GM21360 (cell line): Measurements from ENCODE around the gene ST3GAL6.

Experiments
- ATAC-seq: cut with Tn5 transposase; IDR thresholded peaks from one replicate; pipeline ENCODE4 v1.9.1; 2021; ENCODE audit warnings: mild to moderate bottlenecking, moderate library complexity; ENCODE audit not compliant: unreplicated experiment

ST3GAL6 gene, protein sequence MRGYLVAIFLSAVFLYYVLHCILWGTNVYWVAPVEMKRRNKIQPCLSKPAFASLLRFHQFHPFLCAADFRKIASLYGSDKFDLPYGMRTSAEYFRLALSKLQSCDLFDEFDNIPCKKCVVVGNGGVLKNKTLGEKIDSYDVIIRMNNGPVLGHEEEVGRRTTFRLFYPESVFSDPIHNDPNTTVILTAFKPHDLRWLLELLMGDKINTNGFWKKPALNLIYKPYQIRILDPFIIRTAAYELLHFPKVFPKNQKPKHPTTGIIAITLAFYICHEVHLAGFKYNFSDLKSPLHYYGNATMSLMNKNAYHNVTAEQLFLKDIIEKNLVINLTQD

DNA sequence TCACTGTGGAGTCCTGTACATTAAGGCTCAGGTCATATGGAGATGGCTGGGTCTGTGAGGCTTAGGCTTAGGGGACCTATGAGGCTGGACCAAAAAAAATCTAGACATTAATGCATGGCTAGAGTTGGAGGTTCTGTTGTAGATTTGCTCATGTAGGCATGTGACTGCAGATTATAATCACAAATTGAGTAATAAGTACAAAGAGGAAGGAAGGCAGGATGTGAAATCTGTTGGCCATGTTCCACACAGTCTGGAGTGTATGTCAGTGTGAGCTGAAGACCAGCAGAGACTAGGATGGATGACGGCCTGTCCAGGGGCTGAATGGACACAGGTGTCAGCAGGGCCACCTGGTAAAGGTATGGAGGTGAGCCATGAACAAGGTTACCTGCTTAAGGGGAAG is at the start of gene ST3GAL6:
ST3GAL6 (plus strand) TSS at position 265 of the 400 bp plus-strand sequence. CDS start 5,101 bp downstream, outside the sequence.
- ATAC-seq: peak; percentile 48

DNA sequence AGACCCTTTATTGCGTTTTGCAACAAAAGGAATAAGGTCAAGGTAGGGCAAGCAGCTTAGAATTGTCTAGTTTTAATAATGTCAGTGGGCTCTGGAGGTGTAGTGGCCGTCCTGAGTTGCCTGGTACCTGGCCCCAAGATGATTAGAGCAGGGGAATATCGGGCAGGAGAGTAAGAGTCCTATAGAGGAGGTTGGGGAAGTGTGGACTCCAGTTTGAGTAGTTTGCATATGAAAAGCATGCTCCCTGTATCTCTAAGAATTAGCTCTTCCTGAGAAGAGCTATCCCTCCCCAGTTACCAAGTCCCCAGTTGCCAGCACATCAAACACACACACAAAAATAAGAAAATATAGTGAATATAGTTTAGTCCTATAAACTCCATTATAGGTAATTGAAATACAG is 49.2 kb upstream of the ST3GAL6 start:
- no peak for ATAC-seq

DNA sequence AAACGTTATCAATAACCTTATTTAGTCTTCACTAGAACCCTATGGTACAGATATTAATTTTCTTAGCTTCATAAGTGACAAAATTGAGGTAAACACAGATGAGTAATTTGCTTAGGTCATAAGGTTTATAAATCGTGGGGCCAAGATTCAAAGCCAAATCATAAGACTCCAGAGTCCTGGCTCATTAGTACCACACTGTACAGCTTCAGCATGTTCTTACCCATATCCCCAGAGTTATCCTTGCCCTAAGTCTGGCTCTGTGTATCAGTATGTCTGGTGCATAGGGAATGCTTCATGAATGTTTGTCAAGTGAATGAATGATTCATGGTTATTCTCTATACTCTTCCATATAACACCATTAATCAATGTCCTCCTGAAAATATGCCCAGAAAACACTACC is 45.6 kb upstream of the ST3GAL6 start:
- no peak for ATAC-seq

DNA sequence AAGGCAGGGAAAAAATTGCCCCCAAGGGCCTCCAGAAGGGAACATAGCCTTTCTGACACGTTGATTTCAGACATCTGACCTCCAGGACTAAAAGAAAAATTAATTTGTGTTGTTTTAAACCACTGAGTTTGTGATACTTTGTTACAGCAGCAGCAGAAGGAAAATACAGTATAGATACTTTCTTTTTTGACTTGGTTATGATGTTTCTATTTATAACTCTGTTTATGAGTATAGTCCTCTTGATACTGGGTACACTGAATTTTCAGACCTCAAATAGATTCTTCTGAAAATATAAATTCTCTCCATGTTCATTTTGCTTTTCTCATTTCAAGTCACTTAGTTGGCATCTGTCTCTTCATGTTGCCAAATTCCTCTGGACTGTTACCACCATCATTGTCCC is 44.4 kb upstream of the ST3GAL6 start:
- no peak for ATAC-seq

DNA sequence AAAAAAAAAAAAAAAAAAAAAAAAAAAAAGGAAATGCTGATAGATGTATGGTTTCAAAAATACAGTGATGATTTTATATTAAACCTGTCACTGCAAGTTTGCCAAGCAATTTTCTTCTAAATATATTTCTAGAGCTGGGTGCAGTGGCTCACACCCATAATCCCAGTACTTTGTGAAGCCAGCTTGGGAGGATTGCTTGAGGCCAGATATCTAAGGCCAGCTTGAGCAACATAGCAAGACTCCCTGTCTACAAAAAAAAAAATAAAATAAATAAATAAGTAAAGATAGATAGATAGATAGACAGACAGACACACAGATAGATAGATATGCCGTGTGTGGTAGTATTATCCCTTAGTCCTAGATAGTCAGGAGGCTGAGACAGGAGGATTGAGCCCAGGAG is 41.4 kb upstream of the ST3GAL6 start:
- no peak for ATAC-seq

DNA sequence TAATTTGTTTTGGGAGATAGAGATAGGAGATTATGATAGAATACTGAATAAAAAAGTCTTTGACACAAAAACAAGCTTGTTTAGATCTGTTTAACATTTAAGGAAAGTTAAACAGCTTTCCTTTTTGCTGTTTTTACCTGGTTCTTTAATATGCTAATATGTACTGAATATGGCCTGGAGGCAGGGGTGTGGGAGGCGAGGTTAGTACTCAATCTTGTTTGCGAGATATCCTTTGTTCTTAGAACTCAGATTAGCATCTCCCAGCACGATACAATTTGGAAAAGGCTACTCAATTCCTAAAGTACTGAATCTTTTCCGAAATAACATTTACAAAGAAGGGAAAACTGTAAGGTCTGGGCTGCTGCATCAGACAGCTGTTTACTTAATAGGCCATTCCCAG is 40.8 kb upstream of the ST3GAL6 start:
- no peak for ATAC-seq

DNA sequence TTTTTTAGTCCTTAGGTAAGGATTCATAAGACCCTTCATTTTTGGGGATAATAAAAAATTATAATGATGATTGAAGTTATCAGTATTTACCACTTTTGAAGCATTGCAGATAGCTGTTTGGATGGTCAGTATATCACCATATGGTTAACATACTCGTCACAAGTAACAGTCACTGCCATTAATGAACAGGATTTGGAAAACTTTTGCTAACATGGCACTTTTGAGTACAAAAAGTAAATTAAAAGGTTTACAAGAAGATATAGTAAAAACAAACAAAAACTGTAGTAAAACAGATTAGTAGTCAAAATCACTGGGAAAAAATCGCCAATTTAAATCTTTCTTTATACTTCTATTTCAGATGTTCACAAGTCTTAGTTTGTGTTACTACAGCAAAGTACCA is 37.8 kb upstream of the ST3GAL6 start:
- no peak for ATAC-seq

DNA sequence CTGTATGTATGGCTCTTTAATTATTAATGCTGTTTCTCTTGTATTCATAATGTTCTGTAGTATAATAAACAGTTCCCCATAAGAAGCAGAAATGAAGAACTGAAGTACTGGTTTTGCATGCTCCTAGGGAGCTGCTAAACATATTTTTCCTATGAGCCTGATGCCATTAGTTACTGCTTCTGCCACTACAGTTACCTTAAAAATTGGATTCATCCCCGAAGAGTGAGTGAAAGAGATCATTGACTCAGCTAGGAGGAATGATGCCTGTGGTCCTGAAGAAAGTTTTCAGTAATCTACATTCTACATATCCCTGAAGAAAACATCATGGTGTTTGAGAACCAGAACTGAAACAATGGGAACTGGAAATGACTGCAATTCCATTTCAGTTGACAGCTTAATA is 37.1 kb upstream of the ST3GAL6 start:
- ATAC-seq: no peak

DNA sequence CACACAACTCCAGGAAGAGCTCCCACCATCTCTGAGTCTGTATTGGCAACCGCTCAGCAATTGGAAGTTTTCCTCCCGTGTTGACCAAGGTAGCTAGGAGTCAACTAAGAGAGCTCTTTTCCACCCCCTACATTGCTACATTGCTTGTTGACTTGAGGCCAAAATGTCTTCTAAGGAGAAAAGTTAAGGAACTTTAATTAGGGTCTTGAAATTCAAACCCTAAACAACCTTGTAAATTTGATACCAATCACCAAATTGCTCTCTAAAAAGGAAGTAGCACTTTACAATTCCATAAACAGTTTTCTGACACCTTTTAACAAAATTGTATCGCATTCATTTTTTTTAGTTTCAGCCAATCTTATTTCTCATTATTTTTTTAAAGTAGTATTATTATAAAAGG is 35.5 kb upstream of the ST3GAL6 start:
- ATAC-seq: no peak

DNA sequence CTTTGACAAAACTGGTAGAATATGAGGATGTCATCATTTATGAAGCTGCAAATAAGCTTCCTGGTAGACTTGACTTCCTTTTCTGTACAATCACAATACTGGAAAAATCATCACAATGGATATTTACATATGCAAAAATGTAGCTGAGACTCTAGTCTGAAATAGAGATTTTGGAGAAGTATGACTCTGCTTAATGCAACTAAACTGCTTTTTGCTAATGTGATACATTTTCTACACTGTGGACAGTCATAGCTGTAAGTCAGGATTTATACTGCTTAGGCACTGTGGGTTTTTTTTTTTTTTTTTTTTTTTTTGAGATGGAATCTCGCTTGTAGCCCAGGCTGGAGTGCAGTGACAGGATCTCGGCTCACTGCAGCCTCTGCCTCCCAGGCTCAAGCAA is 34.5 kb upstream of the ST3GAL6 start:
- ATAC-seq: no peak

DNA sequence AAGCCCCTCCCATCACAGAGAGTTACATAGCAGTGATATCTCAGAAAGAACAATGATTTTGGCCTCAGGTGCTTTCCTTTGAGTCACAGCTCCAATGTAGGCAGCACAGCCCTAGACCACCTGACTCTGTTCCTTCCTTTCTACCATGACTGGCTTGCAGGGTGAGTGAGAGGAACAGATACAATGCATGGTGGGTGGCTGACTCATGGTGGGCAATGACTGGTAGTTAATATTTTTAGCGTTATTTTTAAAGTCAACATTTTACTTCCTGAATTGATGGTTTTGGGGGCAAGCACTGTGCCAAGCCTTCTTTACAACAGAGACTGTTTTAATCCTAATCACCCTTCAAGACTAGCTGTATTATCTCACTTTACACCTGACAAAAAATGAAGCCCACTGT is 32.8 kb upstream of the ST3GAL6 start:
- peak; percentile 49 for ATAC-seq

DNA sequence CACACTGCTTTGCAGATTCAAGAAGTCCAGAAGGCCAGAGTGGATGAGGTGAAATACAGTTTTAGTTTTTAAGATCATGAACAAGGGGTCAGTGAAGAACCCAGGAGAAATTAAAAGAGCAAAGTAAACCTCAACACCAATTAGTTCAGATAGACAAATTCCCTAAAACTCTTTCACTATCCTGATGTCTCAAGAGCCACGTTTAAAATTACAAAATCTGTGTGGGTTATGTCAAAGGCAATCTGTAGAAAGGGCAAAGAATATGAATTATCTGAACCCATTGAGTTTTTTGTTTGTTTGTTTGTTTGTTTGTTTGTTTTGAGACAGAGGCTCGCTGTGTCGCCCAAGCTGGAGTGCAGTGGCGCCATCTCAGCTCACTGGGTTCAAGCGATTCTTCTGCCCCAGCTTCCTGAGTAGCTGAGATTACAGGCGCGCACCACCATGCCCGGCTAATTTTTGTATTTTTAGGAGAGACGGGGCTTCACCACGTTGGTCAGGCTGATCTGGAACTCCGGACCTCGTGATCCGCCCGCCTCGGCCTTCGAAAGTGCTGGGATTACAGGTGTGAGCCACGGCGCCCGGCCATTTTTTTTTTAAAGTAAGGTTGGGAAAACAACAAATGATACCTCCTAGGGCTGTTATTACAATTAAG is 32.1 kb upstream of the ST3GAL6 start:
- ATAC-seq: no peak

DNA sequence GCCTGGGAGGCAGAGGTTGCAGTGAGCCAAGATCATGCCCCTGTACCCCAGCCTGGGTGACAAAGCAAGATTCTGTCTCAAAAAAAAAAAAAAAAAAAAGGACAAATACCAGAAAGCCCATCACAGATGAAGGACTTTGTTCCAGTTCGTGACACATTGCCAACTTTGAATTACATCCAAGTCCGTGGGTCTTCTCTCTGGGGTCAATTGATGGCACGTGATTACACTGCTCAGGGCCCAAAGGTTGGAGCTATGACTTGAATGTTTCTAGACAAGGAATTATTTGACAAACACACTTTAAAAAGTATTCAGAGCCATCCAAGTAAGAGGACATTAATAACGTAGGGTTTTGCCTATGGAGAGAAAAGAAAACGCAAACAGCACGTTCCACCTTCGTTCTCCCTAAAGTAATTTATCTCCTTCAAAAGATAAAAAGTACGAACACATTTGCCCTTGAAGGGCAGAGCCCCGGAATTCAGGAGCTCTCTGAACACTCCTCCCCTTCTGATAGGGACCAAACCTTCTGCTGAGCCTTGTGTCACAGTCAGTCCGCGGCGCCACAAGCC is 31.3 kb upstream of the ST3GAL6 start:
- peak; percentile 49 for ATAC-seq

DNA sequence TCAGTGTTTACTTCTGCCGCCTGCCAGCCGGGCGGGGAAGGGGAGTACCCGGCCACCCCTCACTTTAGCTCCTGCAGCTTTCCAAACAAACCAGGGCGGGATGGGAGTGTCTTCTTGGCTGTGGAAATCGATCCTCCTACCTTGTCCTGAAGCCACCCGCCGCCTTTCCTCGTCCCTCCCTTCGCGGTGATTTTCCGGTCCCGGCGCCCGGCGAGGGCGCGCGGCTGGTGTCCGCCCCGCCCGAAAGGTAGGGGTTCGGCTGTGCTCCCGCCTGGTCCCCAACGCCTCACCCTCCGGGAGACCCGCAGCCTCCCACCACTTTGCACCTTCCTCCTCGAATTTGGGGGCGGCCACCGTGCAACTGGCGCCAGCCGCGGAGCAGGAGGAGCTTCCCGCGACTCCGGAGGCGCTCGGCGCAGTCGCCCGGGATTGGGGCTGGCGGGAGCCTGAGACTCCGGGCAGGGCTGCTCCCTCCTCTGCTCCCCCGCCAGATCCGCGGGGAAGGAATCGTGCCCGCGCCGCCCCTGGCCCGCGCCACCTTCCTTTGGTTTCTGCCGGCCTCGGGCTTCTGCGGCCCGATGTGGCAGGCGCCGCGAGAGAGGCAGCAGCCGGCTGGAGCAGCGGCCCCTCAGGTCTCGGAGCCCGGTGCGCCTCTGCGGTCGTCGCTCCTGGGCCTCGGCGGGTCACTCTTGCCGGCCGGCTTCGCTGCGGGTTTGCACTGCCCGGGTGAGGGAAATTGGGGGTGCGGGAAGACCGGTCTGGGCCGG is 30.7 kb upstream of the ST3GAL6 start:
- ATAC-seq: peak; percentile 33

DNA sequence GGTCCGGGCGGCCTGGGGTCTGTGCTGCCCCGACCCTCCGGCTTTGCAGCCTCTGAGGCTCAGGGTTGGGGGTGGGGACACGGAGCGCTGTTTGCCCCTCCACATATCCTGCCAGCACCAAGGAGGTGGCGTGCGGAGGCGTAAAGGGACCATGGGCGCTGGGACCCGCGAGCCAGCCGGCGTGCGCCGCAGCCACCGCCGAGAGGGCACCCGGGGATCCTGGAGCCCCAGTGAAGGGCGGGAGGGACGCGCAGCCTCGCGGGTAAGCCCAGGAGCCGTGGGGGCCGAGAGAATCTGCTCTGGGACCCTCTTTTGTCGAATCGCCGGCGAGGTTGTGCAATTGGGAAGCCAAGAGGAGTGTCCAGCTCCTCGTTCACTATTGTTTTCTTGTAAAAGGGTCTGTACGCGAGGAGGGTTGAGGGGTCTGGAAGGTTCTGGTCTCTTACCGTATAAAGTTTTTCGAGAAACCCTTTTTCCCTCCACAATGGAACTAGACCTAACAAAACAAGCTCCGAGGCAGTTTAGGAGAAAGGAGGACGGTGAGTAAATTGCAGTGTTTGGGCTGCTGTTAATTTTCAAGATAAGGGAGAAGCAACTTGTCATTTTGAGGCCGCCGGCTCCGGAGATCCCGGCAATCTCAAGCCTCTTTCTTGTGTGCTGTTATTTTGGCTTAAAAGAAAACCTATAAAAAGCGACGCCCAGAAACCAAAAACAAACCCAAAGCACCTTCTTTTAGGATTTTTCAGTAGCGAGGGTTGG is 29.9 kb upstream of the ST3GAL6 start:
- no peak for ATAC-seq

DNA sequence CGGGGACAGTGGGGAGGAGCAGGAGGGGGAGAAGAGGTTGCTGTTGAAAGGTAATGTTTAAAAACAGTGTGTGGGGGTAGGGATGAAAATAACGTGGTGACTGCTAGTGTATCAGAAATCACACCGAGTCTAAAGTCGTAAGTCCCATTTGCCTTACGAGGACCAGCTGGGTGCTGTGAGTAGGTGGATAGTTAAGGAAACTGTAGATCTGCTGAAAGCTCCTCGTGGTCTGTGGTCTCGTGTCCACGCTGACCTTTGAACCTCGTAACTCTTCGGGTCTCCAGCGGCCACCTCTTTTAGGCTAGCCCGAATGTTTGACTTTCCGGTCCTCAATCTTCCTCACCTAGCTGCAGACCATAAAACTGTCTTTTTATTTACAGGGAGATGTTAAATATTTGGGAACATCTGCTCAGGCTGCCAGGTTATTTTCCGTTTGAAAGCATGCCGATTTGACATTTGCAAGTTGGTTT is 29.3 kb upstream of the ST3GAL6 start:
- no peak for ATAC-seq

DNA sequence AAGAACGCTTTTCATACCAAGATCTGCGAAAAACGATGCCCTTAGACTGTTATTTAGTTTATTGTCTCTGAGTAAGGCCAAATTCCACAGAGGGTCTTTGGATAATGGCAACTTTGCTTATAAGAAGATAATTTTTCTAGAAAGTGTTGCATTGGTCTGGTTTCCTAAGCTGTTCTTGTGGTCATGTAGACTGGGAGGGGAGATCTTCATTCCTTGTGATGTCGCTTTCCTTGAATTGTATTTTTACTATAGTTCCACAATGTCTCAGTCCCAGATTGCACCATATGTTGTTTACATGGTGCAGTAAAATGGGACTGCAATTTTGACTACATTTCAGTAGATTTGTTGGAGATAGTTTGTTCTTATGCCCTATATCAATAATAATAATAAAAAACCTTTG is 28.8 kb upstream of the ST3GAL6 start:
- ATAC-seq: no peak

DNA sequence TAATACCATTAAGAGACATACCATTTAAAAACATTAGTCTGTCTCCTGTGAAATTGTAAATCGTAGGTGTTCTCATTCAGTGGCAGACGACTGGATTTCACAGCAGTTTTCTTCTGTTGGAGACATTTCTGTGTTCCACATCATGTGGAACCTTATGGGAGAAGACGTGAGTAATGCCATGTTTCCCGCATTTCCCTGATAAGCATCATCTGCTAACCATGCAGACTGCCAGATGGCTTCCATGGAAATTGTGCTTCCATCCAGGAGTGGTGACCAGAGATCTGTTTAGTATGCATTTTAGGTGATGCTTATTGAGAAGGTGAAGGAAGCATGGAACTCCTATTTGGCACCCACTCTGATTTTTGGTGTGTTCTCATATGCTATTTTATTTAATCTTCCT is 28.4 kb upstream of the ST3GAL6 start:
- ATAC-seq: no peak

DNA sequence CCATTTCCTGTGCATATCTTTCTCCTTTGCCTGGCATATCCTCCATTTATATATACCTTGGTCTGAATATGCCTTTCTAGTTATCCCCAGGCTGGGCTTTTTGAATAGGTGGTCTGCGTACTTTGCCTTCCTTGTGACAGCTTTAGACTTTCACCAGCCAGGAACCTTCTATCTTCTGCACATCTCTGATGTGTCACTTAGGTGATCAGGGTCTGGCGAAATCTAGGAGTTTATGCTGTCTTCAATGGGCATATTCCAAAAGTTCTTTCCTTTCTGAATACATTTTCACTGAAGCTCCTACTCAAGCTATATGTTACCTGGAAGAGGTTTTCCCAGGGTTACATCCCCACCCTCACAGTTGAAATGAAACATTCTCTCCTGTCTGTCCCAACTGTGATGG is 27.8 kb upstream of the ST3GAL6 start:
- no peak for ATAC-seq

DNA sequence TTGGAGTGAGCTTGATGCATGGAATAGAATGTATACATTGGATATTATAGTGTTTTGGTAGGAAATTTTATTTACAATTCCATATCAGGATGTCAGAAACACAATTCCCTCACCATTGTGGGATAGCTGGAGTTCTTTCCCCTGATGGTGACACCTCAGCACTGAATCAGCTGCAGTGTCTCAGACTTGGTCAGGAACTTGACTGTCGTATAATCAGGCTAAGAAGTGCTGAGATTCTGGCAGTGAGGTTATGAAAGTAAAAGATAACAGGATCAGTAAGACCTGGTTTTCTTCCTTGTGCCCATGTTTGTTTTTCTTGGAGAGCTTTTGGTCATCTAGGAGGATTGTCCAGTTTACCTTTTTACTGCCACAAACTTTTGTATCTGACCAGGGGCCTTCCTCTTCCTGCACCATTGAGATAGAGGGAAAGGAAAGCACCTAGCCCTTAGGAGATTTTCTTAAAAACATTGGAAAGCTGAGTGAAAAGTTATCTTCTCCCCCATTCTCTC is 27.3 kb upstream of the ST3GAL6 start:
- no peak for ATAC-seq

DNA sequence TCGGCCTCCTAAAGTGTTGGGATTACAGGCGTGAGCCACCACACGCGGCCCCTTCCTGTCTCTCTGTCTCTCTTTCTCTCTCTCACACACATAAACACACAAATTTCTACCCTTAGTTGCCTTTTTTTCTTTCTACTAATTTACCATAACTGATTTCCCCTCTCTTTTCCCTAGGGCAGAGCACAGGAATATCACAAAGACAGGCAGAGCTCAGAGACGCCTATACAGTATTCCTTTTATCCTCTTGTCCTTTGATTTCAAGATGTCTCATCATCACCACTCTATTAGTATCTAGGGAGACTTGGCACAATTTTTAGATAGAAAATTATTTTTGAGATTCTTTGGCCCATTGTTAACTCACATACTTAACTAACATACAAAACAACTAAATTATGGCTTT is 25.8 kb upstream of the ST3GAL6 start:
- ATAC-seq: no peak
